H9 (cell line): Measurements from ENCODE around the gene CALN1. TPM values are rescaled to one million over a fixed set of nuclear protein-coding genes. Genes with fewer than 3 reads are reported as not detected.

Source experiments
- DNase-seq: peaks from one replicate; pipeline ENCODE4 v3.0.0-alpha.2; 2017
- H2AFZ ChIP-seq: one replicate; pipeline ENCODE4 v1.6.1; 2013; ENCODE audit warnings: mild to moderate bottlenecking, low read length, control low read depth, moderate library complexity
- H2AK5ac ChIP-seq: 2 replicates; pipeline ENCODE4 v1.6.1; 2013; ENCODE audit warnings: low read length, control low read depth, mixed read lengths; ENCODE audit not compliant: insufficient read length
- H2BK120ac ChIP-seq: one replicate; pipeline ENCODE4 v1.6.1; 2013; ENCODE audit warnings: low read depth, mild to moderate bottlenecking, low read length, control low read depth, inconsistent platforms; ENCODE audit not compliant: poor library complexity, severe bottlenecking
- H2BK12ac ChIP-seq: 2 replicates; pipeline ENCODE4 v1.6.1; 2013; ENCODE audit warnings: low read length, control low read depth, mixed read lengths, low read depth; ENCODE audit not compliant: insufficient read length
- H2BK15ac ChIP-seq: 2 replicates; pipeline ENCODE4 v1.6.1; 2013; ENCODE audit warnings: low read depth, low read length, control low read depth
- H2BK20ac ChIP-seq: one replicate; pipeline ENCODE4 v1.6.1; 2013; ENCODE audit warnings: low read depth, mild to moderate bottlenecking, low read length, control low read depth, inconsistent platforms; ENCODE audit not compliant: poor library complexity, severe bottlenecking
- H2BK5ac ChIP-seq: 2 replicates; pipeline ENCODE4 v1.6.1; 2013; ENCODE audit warnings: low read length, control low read depth, mixed read lengths; ENCODE audit not compliant: insufficient read length
- H3K14ac ChIP-seq: 2 replicates; pipeline ENCODE4 v1.6.1; 2013; ENCODE audit warnings: low read length, control low read depth; ENCODE audit not compliant: insufficient read depth
- H3K18ac ChIP-seq: 2 replicates; pipeline ENCODE4 v1.6.1; 2013; ENCODE audit warnings: low read depth, mild to moderate bottlenecking, mixed read lengths, low read length, control low read depth; ENCODE audit not compliant: insufficient read length
- H3K23ac ChIP-seq: 2 replicates; pipeline ENCODE4 v1.6.1; 2013; ENCODE audit warnings: low read length, control low read depth, mixed read lengths, low read depth; ENCODE audit not compliant: insufficient read length
- H3K23me2 ChIP-seq: 2 replicates; pipeline ENCODE4 v1.6.1; 2013; ENCODE audit warnings: low read depth, mild to moderate bottlenecking, mixed read lengths, low read length, control low read depth; ENCODE audit not compliant: insufficient read length, poor library complexity, severe bottlenecking
- H3K27ac ChIP-seq: 2 replicates; pipeline ENCODE4 v1.5.1; 2013; ENCODE audit warnings: low read length, control low read depth, mixed read lengths, low read depth; ENCODE audit not compliant: insufficient read length
- H3K27me3 ChIP-seq: 2 replicates; pipeline ENCODE4 v1.6.1; 2013; ENCODE audit warnings: low read length, control low read depth, inconsistent platforms; ENCODE audit not compliant: insufficient read depth
- H3K4ac ChIP-seq: 2 replicates; pipeline ENCODE4 v1.6.1; 2013; ENCODE audit warnings: low read depth, mild to moderate bottlenecking, control low read depth, inconsistent platforms, low read length, moderate library complexity
- H3K4me1 ChIP-seq: 2 replicates; pipeline ENCODE4 v1.6.1; 2013; ENCODE audit warnings: low read length, control low read depth, inconsistent platforms; ENCODE audit not compliant: insufficient read depth
- H3K4me2 ChIP-seq: 2 replicates; pipeline ENCODE4 v1.6.1; 2013; ENCODE audit warnings: low read length, control low read depth, mixed read lengths; ENCODE audit not compliant: insufficient read length, insufficient read depth
- H3K56ac ChIP-seq: 2 replicates; pipeline ENCODE4 v1.6.1; 2013; ENCODE audit warnings: low read depth, mild to moderate bottlenecking, mixed read lengths, low read length, control low read depth; ENCODE audit not compliant: insufficient read length
- H3K79me1 ChIP-seq: 2 replicates; pipeline ENCODE4 v1.6.1; 2013; ENCODE audit warnings: low read depth, mild to moderate bottlenecking, moderate library complexity, low read length, control low read depth, inconsistent platforms; ENCODE audit not compliant: insufficient read depth, poor library complexity, severe bottlenecking
- H3K79me2 ChIP-seq: 2 replicates; pipeline ENCODE4 v1.6.1; 2013; ENCODE audit warnings: low read length, control low read depth, inconsistent platforms; ENCODE audit not compliant: insufficient read depth
- H3K9ac ChIP-seq: 2 replicates; pipeline ENCODE4 v1.6.1; 2013; ENCODE audit warnings: low read length, control low read depth, mixed read lengths; ENCODE audit not compliant: insufficient read length; ENCODE audit errors: extremely low read depth
- H3K9me3 ChIP-seq: one replicate; pipeline ENCODE4 v1.6.1; 2013; ENCODE audit warnings: low read depth, low read length, inconsistent platforms; ENCODE audit not compliant: control insufficient read depth
- H3T11ph ChIP-seq: one replicate; pipeline ENCODE4 v1.6.1; 2013; ENCODE audit warnings: mild to moderate bottlenecking, low read length, control low read depth, inconsistent platforms
- H4K20me1 ChIP-seq: one replicate; pipeline ENCODE4 v1.6.1; 2013; ENCODE audit not compliant: control insufficient read depth, insufficient read length, insufficient read depth
- H4K5ac ChIP-seq: 2 replicates; pipeline ENCODE4 v1.6.1; 2013; ENCODE audit warnings: low read depth, mild to moderate bottlenecking, mixed read lengths, low read length, control low read depth; ENCODE audit not compliant: insufficient read length
- H4K8ac ChIP-seq: replicated peaks from 2 replicates; pipeline ENCODE4 v1.6.1; 2013; ENCODE audit warnings: low read length, control low read depth, mixed read lengths, low read depth; ENCODE audit not compliant: insufficient read length
- H4K91ac ChIP-seq: 2 replicates; pipeline ENCODE4 v1.6.1; 2013; ENCODE audit warnings: low read depth, mild to moderate bottlenecking, moderate library complexity, mixed read lengths, low read length, control low read depth; ENCODE audit not compliant: insufficient read length
- H3K27ac Mint-ChIP-seq, 3 experiments: 2 replicates in 2 of 3; 3 replicates in 1 of 3; pipeline ENCODE4 v1.8.0; 2020 to 2021; ENCODE audit warnings: mixed read lengths in 3 of 3, mild to moderate bottlenecking in 1 of 3, moderate library complexity in 1 of 3
- H3K27me3 Mint-ChIP-seq: 2 replicates; pipeline ENCODE4 v1.8.0; 2021; ENCODE audit warnings: low read depth, mild to moderate bottlenecking, moderate library complexity, mixed read lengths
- H3K36me3 Mint-ChIP-seq, 3 experiments: 2 replicates in 2 of 3; 3 replicates in 1 of 3; pipeline ENCODE4 v1.8.0; 2020 to 2021; ENCODE audit warnings: low read depth in 3 of 3, mixed read lengths in 3 of 3; ENCODE audit not compliant: insufficient read depth in 1 of 3
- H3K4me1 Mint-ChIP-seq, 2 experiments: 2 replicates each; pipeline ENCODE4 v1.8.0; 2020; ENCODE audit warnings: mixed read lengths in 2 of 2
- H3K4me3 Mint-ChIP-seq, 2 experiments: 2 replicates in 1 of 2; 3 replicates in 1 of 2; pipeline ENCODE4 v1.8.0; 2020 to 2021; ENCODE audit warnings: mild to moderate bottlenecking in 2 of 2, mixed read lengths in 2 of 2, moderate library complexity in 1 of 2
- H3K9me3 Mint-ChIP-seq, 2 experiments: 2 replicates in 1 of 2; 3 replicates in 1 of 2; pipeline ENCODE4 v1.8.0; 2020; ENCODE audit warnings: mild to moderate bottlenecking in 2 of 2, mixed read lengths in 2 of 2, moderate library complexity in 1 of 2
- WGBS: extraction: QIAGEN DNeasy Blood & Tissue Kit; methylation state at CpG from one replicate; pipeline ENCODE4 v1.1.7; 2013; ENCODE audit warnings: missing lambda C conversion rate, low lambda C conversion rate, mixed read lengths; ENCODE audit not compliant: insufficient read length; ENCODE audit errors: extremely low coverage; 5-methylcytosine and 5-hydroxymethylcytosine counted together
- total RNA-seq: library from RNA; stranded (reverse); gene quantifications from 2 replicates; pipeline ENCODE4 v1.2.1, GENCODE V29; 2021
- TF ChIP-seq, protein P1 (sequence below): fragments of 200-600 bp; sonication (generic); conservative IDR thresholded peaks from 3 replicates; pipeline ENCODE4 v1.8.0; 2021; ENCODE audit warnings: antibody characterized with exemption, mild to moderate bottlenecking

The CALN1 gene
- total RNA-seq, 1 experiment from 2014 or later = 2.8 TPM

DNA sequence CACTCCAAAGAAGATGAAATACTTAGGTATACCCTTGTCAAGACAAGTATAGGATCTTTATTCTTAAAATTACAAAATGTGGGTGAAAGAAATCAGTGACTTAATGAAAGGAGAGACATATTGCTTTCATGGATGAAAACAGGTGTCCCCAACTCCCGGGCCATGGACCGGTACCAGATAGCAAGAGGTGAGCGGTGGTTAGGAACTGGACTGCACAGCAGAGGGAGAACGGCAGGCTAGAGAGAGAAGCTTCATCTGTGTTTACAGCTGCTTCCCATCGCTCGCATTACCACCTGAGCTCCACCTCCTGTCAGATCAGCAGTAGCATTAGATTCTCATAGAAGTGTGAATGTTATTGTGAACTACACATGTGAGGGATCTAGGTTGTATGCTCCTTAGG is 408.9 kb downstream of the CALN1 start:
- H4K8ac ChIP-seq = no peak overlapping the region
- no peak overlapping the region for H3K27ac ChIP-seq
- H2AK5ac ChIP-seq = no peak overlapping the region
- no peak overlapping the region for H2AFZ ChIP-seq
- no peaks in the 10 kb centered on the region for H4K20me1 ChIP-seq
- no peaks in the 10 kb centered on the region for H3K23me2 ChIP-seq
- no peaks in the 10 kb centered on the region for H3K79me1 ChIP-seq
- H3K4me1 ChIP-seq = no peaks in the 10 kb centered on the region
- Mint-ChIP-seq H3K9me3 (peaks cover 2 to 6% of the 10 kb centered on the region in 2 experiments; a peak in 4 of 5 replicates), H3K27ac (no peak overlapping the region), H3K36me3 (peaks cover 0 to 8% (median 7%) of the 10 kb centered on the region in 3 experiments; a peak in 5 of 7 replicates), H3K4me1 (no peaks in the 10 kb centered on the region), H3K27me3 (no peaks in the 10 kb centered on the region), H3K4me3 (no peak overlapping the region)
- no peak overlapping the region for H3K9ac ChIP-seq
- H3K14ac ChIP-seq = no peak overlapping the region
- H2BK20ac ChIP-seq = no peak overlapping the region
- no peak overlapping the region for H3K18ac ChIP-seq
- H3K9me3 ChIP-seq = no peaks in the 10 kb centered on the region
- H4K91ac ChIP-seq = no peak overlapping the region
- no peak overlapping the region for H2BK15ac ChIP-seq
- H2BK12ac ChIP-seq = no peak overlapping the region
- H3K56ac ChIP-seq = no peak overlapping the region
- H3K27me3 ChIP-seq = no peaks in the 10 kb centered on the region
- H3T11ph ChIP-seq = no peak overlapping the region
- no peak for DNase-seq
- TF ChIP-seq, protein P1, sequence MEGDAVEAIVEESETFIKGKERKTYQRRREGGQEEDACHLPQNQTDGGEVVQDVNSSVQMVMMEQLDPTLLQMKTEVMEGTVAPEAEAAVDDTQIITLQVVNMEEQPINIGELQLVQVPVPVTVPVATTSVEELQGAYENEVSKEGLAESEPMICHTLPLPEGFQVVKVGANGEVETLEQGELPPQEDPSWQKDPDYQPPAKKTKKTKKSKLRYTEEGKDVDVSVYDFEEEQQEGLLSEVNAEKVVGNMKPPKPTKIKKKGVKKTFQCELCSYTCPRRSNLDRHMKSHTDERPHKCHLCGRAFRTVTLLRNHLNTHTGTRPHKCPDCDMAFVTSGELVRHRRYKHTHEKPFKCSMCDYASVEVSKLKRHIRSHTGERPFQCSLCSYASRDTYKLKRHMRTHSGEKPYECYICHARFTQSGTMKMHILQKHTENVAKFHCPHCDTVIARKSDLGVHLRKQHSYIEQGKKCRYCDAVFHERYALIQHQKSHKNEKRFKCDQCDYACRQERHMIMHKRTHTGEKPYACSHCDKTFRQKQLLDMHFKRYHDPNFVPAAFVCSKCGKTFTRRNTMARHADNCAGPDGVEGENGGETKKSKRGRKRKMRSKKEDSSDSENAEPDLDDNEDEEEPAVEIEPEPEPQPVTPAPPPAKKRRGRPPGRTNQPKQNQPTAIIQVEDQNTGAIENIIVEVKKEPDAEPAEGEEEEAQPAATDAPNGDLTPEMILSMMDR = no peak
- no peak overlapping the region for H3K4ac ChIP-seq
- no peak overlapping the region for H2BK120ac ChIP-seq
- H3K4me2 ChIP-seq = no peak overlapping the region
- no peak overlapping the region for H2BK5ac ChIP-seq
- no CpG with 5 or more reads among the region's 6 CpGs for WGBS
- H3K23ac ChIP-seq = no peak overlapping the region
- no peak overlapping the region for H4K5ac ChIP-seq
- H3K79me2 ChIP-seq = no peaks in the 10 kb centered on the region
